ENCODE results near the gene LSAMP. TPM values are rescaled to one million over a fixed set of nuclear protein-coding genes. Genes with fewer than 3 reads are reported as not detected.
A peak's percentile ranks its signal among the peaks of the same experiment; 100 is the strongest.

LSAMP gene
- total and polyA plus RNA-seq, 7 donors = 0.23 to 47.1 (median 22.9) TPM

GRCh38 chr3:115898656-115899410 is 546.5 kb downstream of the LSAMP start:
- no peaks in the 10 kb centered on the region for H3K27me3 ChIP-seq
- H3K27ac ChIP-seq = no peak overlapping the region
- DNase-seq = no peak
- H3K4me3 ChIP-seq = no peak overlapping the region
- peaks cover 0 to 34% (median 27%) of the 10 kb centered on the region in 4 donors for H3K4me1 ChIP-seq
- 69 to 71% methylated on average over 3 of the region's 3 CpGs for WGBS, 2 donors
- no peaks in the 10 kb centered on the region for H3K9me3 ChIP-seq
- TF ChIP-seq, protein P1, sequence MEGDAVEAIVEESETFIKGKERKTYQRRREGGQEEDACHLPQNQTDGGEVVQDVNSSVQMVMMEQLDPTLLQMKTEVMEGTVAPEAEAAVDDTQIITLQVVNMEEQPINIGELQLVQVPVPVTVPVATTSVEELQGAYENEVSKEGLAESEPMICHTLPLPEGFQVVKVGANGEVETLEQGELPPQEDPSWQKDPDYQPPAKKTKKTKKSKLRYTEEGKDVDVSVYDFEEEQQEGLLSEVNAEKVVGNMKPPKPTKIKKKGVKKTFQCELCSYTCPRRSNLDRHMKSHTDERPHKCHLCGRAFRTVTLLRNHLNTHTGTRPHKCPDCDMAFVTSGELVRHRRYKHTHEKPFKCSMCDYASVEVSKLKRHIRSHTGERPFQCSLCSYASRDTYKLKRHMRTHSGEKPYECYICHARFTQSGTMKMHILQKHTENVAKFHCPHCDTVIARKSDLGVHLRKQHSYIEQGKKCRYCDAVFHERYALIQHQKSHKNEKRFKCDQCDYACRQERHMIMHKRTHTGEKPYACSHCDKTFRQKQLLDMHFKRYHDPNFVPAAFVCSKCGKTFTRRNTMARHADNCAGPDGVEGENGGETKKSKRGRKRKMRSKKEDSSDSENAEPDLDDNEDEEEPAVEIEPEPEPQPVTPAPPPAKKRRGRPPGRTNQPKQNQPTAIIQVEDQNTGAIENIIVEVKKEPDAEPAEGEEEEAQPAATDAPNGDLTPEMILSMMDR (IDR thresholded peaks at IDR 0.05) = no peak
- TF ChIP-seq POLR2A (IDR thresholded peaks at IDR 0.05) = no peak
- no peak for TF ChIP-seq EP300 (IDR thresholded peaks at IDR 0.05)
- no peak for TF ChIP-seq POLR2AphosphoS5 (IDR thresholded peaks at IDR 0.05)
- intact Hi-C loops (cut with DNase I) = loop anchor here (5.0 kb wide), 1 partner anchor 548 kb away; the partner anchor contains the start of gene LSAMP
- no peaks in the 10 kb centered on the region for H3K36me3 ChIP-seq

DNA sequence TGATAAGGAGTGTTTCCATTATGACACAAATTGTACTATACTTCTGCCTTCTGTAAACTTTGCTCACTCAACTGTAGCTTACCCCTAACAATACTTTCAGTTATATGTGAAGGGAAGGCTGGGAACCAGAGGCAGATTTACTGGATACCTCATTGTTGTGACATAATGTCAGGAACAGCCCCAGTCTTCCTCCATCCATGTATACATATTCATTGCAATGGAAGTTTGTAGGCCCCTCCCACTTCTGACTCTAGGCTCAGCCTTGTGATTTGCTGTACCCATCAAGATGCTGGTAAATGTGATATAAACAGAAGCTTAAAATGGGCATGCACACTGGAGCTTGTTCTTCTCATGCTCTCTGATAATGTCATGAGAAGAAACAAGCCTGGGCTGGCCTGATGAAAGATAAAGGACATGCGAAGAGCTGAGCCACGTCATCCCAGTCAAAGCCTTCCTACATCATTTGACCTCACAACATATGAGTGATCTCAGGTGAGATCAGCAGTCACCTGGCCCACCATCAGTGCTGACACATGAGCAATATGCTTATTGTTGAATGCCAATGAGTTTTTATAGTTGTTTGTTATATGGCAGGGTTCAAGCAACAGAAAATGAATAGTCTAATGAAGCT is 554.2 kb downstream of the LSAMP start:
- no peaks in the 10 kb centered on the region for H3K27me3 ChIP-seq
- no peak for DNase-seq
- WGBS, 2 donors = 80 to 83% methylated on average over 2 of the region's 2 CpGs
- peaks cover 0 to 7% (median 0%) of the 10 kb centered on the region in 4 donors for H3K4me1 ChIP-seq
- H3K4me3 ChIP-seq = no peak overlapping the region
- H3K36me3 ChIP-seq = no peaks in the 10 kb centered on the region
- no peak overlapping the region for H3K27ac ChIP-seq
- intact Hi-C loops (cut with DNase I) = no loop called here
- no peaks in the 10 kb centered on the region for H3K9me3 ChIP-seq
- TF ChIP-seq POLR2AphosphoS5 (IDR thresholded peaks at IDR 0.05) (no peak), POLR2A (IDR thresholded peaks at IDR 0.05) (no peak), EP300 (IDR thresholded peaks at IDR 0.05) (no peak)
- TF ChIP-seq, protein P1 (IDR thresholded peaks at IDR 0.05) = no peak

GRCh38 chr3:115890579-115890978 is 554.7 kb downstream of the LSAMP start:
- TF ChIP-seq, protein P1 (IDR thresholded peaks at IDR 0.05) = no peak
- no peak for TF ChIP-seq POLR2A (IDR thresholded peaks at IDR 0.05)
- TF ChIP-seq EP300 (IDR thresholded peaks at IDR 0.05) = no peak
- TF ChIP-seq POLR2AphosphoS5 (IDR thresholded peaks at IDR 0.05) = no peak
- no peak overlapping the region for H3K4me3 ChIP-seq
- intact Hi-C loops (cut with DNase I) = no loop called here
- H3K27ac ChIP-seq = no peak overlapping the region
- no peaks in the 10 kb centered on the region for H3K36me3 ChIP-seq
- DNase-seq = no peak
- WGBS, 2 donors = 77 to 79% methylated on average over 2 of the region's 2 CpGs
- no peaks in the 10 kb centered on the region for H3K9me3 ChIP-seq
- H3K27me3 ChIP-seq = no peaks in the 10 kb centered on the region
- peaks cover 0 to 7% (median 0%) of the 10 kb centered on the region in 4 donors for H3K4me1 ChIP-seq

DNA sequence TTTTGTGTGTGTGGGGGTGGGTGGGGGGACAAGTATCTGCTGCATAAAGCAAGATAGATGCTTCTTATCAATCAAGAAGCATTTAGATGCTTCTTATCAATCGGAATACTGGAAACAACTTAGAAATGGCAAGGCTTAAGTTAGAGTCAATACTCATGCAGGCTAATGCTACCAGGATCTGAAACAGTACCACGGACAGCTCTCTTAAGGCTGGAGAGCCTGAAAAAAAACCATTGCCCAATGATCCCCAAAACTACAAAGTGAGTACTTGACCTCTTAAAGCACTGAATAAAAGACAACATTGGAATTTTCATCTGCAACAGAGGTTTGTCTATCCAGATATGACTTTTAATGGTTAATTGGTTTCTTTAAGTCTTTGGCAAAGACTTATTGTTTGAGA is 559.7 kb downstream of the LSAMP start:
- TF ChIP-seq POLR2A (IDR thresholded peaks at IDR 0.05) = no peak
- Histone ChIP-seq H3K9me3 (no peaks in the 10 kb centered on the region), H3K36me3 (no peaks in the 10 kb centered on the region), H3K4me1 (no peaks in the 10 kb centered on the region), H3K27ac (no peak overlapping the region), H3K4me3 (no peak overlapping the region), H3K27me3 (no peaks in the 10 kb centered on the region)
- intact Hi-C loops (cut with DNase I) = no loop called here
- no peak for DNase-seq
- 65 to 69% methylated on average over 2 of the region's 2 CpGs for WGBS, 2 donors

GRCh38 chr3:115877615-115877899 is 567.7 kb downstream of the LSAMP start:
- Histone ChIP-seq H3K27ac (peak overlapping the region in 1 of 4 donors; percentile 0), H3K36me3 (no peaks in the 10 kb centered on the region), H3K9me3 (no peaks in the 10 kb centered on the region), H3K4me1 (peaks cover 0 to 13% (median 9%) of the 10 kb centered on the region in 4 donors), H3K4me3 (peak overlapping the region in 1 of 4 donors; percentile 18), H3K27me3 (no peaks in the 10 kb centered on the region)
- intact Hi-C loops (cut with DNase I) = no loop called here
- TF ChIP-seq, protein P1 (IDR thresholded peaks at IDR 0.05) = no peak
- TF ChIP-seq EP300 (IDR thresholded peaks at IDR 0.05) = no peak
- 7 to 28% methylated on average over 1 of the region's 1 CpG for WGBS, 2 donors
- DNase-seq = no peak

Data from sigmoid colon (tissue), 7 donors.